Brain microvascular endothelial cell (primary cell): Measurements from ENCODE around the gene ADORA1.

Experiments
- DNase-seq: peaks from one replicate; pipeline ENCODE4 v3.0.0-alpha.2; 2020
- H3K27ac ChIP-seq: fragments of 250-450 bp; sonication (Bioruptor Pico); 2 replicates; pipeline ENCODE4 v1.5.1; 2020; ENCODE audit warnings: mild to moderate bottlenecking, moderate library complexity
- H3K27me3 ChIP-seq: fragments of 250-450 bp; sonication (Bioruptor Pico); replicated peaks from 2 replicates; pipeline ENCODE4 v1.5.1; 2020; ENCODE audit warnings: mild to moderate bottlenecking
- H3K36me3 ChIP-seq: fragments of 250-450 bp; sonication (Bioruptor Pico); replicated peaks from 2 replicates; pipeline ENCODE4 v1.5.1; 2020; ENCODE audit warnings: mild to moderate bottlenecking
- H3K4me3 ChIP-seq: 2 replicates; pipeline ENCODE4 v1.5.1; 2011; ENCODE audit warnings: low read depth, mild to moderate bottlenecking, control low read depth, low read length, moderate library complexity
- CTCF ChIP-seq: IDR thresholded peaks from 2 replicates; pipeline ENCODE4 v1.5.1; 2011; ENCODE audit warnings: low read depth, mild to moderate bottlenecking, moderate library complexity, low read length, control low read depth, inconsistent platforms; ENCODE audit errors: missing control alignments
- in situ Hi-C: cut with HindIII; loops from 2 replicates; pipeline ENCODE4 v1.10.0; 2017; ENCODE audit warnings: low sequenced_read_pairs, low pct_ligation_motif_present

ADORA1 gene

DNA sequence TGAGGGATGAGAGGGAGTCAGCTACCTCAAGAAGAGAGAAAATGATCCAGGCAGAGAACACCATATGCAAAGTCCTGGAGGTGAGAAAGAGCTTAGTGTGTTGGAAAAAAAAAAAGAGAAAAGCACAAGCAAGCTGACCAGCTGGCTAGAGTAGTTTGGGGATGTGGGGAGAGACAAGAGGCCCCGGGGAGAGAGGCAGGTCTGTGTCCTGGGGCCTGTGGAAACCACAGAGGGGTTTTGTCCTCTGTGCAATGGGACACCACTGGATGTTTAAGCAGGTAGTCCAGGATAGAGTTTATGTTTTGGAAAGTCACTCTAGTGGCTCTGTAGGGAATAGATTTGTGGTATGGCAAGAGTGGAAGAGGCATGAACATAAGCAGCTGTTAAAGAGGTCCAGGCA, 73.4 kb downstream of the ADORA1 start:
- no peaks in the 10 kb centered on the region for H3K36me3 ChIP-seq
- H3K27ac ChIP-seq = no peak overlapping the region
- in situ Hi-C loops = no loop called here
- TF ChIP-seq CTCF = no peak
- no peak overlapping the region for H3K4me3 ChIP-seq
- no peak for DNase-seq
- no peaks in the 10 kb centered on the region for H3K27me3 ChIP-seq

DNA sequence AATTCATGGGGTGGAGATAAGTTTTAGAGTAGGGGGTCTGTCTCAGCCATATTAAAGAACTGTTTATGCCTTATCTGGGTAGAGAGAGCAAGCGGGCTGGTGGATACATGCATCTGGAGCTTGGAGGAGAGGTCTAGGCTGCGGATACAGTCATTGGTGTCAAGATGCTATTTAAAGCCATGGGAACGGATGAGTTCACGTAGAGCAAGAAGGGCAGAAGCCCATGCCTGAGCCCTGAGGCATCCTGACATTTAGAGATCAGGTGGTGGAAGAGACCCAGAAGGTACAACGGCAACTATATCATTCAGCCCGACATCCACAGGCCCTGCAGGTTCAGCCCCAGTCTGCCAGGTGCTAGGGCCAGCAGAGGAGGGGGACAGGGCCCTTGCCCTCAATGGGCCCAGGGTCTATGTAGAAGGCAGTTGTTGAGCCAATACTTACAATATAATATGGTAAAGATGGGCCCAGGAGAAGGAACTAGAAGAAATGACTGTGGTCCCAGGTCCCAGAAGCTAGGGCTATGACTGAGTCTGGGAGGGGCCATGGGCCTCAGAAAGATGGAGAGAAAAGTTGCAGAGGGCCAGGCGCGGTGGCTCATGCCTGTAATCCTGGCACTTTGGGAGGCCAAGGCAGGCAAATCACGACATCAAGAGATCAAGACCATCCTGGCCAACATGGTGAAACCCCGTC, 74.1 kb downstream of the ADORA1 start:
- Histone ChIP-seq H3K36me3 (no peaks in the 10 kb centered on the region), H3K4me3 (no peak overlapping the region), H3K27me3 (no peaks in the 10 kb centered on the region), H3K27ac (no peak overlapping the region)
- DNase-seq = no peak
- no peak for TF ChIP-seq CTCF
- in situ Hi-C loops = no loop called here

DNA sequence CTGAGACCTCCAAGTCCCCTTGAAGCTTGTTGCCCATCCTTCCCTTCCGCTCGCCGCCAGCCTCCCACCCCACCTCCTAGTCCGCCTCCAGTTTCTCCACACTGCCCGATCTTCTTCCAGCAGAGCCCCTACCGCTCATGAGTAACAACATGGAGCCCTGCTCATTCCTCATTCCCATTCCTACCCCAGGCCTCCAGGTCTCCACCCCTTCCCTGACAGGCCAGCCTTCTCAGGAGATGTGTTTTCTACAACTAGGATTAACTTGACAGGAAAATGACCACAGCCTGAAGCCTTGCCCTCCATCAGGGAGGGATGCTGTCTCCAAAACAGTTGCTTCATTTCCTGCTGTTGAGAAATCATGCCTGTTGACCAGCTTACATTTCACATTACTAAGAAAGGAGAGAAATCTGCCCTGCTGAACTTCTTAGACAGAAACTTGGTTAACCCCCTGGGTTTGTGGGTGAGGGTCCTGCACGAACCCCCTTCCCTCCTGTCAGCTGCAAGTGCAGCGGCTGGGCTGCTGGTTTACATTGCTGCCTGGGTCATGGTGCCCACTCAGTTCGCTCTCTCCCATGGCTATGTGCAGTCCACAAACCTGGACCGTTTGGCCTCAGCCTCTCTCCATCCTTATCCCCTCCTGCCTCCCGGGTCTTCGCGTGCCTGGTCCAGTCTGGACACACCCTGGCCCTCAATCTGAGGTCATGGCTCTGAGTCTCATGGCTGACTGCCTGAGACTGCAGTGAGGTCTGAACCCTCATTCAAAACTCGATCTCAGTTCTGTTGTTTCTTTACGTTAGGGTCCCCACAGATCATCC, 75.1 kb downstream of the ADORA1 start:
- DNase-seq = peak; percentile 9
- no peak for TF ChIP-seq CTCF
- H3K27me3 ChIP-seq = no peaks in the 10 kb centered on the region
- no peak overlapping the region for H3K27ac ChIP-seq
- H3K36me3 ChIP-seq = no peaks in the 10 kb centered on the region
- in situ Hi-C loops = no loop called here
- H3K4me3 ChIP-seq = no peak overlapping the region

DNA sequence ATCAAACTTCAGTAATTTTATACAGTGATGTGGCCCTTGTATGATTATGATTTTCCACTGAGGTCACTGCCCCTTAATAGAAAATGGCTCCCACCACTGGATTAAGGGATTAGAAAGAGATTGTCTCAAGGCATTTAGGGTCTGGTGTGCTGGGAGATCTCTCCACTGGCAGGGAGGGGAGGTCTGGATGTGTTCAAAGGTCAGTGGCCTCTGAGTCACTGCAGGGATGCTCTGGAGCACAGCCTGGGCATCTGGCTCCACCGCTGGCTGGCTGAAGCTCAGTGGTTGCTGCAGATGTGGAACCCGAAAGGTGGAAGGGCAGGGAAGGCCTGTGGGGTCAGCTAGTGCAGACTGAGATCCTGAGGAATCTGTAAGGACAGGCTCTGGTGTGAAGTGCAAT, 77.2 kb downstream of the ADORA1 start:
- in situ Hi-C loops = no loop called here
- Histone ChIP-seq H3K36me3 (no peaks in the 10 kb centered on the region), H3K27ac (no peak overlapping the region), H3K27me3 (no peaks in the 10 kb centered on the region), H3K4me3 (no peak overlapping the region)
- DNase-seq = no peak
- TF ChIP-seq CTCF = no peak

GRCh38 chr1:203206129-203206687, 78.7 kb downstream of the ADORA1 start:
- in situ Hi-C loops = no loop called here
- Histone ChIP-seq H3K27ac (no peak overlapping the region), H3K27me3 (no peaks in the 10 kb centered on the region), H3K36me3 (no peaks in the 10 kb centered on the region), H3K4me3 (no peak overlapping the region)
- DNase-seq = no peak
- no peak for TF ChIP-seq CTCF
